B cell (primary cell): Measurements from ENCODE around the gene ATP11A. TPM values are rescaled to one million over a fixed set of nuclear protein-coding genes. Genes with fewer than 3 reads are reported as not detected.

ENCODE experiments used
- ATAC-seq: fragments of 200-7000 bp; cut with Tn5 transposase; one replicate; pipeline ENCODE4 v1.10.0; 2021; ENCODE audit warnings: low read depth, mild to moderate bottlenecking, moderate number of reproducible peaks, moderate library complexity
- CTCF ChIA-PET: fragments of 350-600 bp; sonication (Branson Sonifier 250); formaldehyde crosslinking; loops from one replicate; lab custom pipeline; 2021; ENCODE audit warnings: antibody characterized with exemption, inconsistent platforms; lab: Charles Lee
- POLR2A ChIA-PET: fragments of 350-600 bp; sonication (Branson Sonifier 250); formaldehyde crosslinking; loops from one replicate; lab custom pipeline; 2021; ENCODE audit warnings: antibody characterized with exemption; lab: Charles Lee
- DNase-seq: peaks from one replicate; pipeline ENCODE4 v3.0.0; 2013
- H2AFZ ChIP-seq: 2 replicates; pipeline ENCODE4 v1.6.1; 2012; ENCODE audit warnings: mild to moderate bottlenecking, low read depth, low read length; ENCODE audit not compliant: insufficient read depth, poor library complexity, severe bottlenecking
- H3K27ac ChIP-seq, 2 donors: 1 replicate in 1 of 2; 2 replicates in 1 of 2; pipeline ENCODE4 v1.5.1; 2012 to 2013; ENCODE audit warnings: low read length in 2 of 2, mild to moderate bottlenecking in 2 of 2, moderate library complexity in 1 of 2
- H3K27me3 ChIP-seq, 4 experiments: fragments of 200-600 bp in 1 of 4; sonication (generic) in 1 of 4; replicated peaks in 1 of 4; 1 replicate in 2 of 4; 2 replicates in 2 of 4; pipeline versions ENCODE4 v1.6.1 to v1.7.0; 2013 to 2016; ENCODE audit warnings: low read length in 3 of 4, mild to moderate bottlenecking in 2 of 4, mixed read lengths in 1 of 4, moderate library complexity in 1 of 4; ENCODE audit not compliant: insufficient read depth in 4 of 4, control insufficient read depth in 3 of 4; ENCODE audit errors: control extremely low read depth in 1 of 4
- H3K36me3 ChIP-seq, 2 experiments: replicated peaks in 1 of 2; 1 replicate in 1 of 2; 2 replicates in 1 of 2; pipeline versions ENCODE4 v1.6.1 to v1.7.1; 2013; ENCODE audit warnings: low read length in 1 of 2; ENCODE audit not compliant: insufficient read depth in 2 of 2, control insufficient read depth in 1 of 2; ENCODE audit errors: control extremely low read depth in 1 of 2, extremely low read depth in 1 of 2
- H3K4me1 ChIP-seq, 2 donors: fragments of 200-600 bp in 1 of 2; sonication (generic) in 1 of 2; 1 replicate in 1 of 2; 2 replicates in 1 of 2; pipeline versions ENCODE4 v1.5.1 to v1.6.1; 2013 to 2017; ENCODE audit warnings: low read length in 2 of 2; ENCODE audit not compliant: control insufficient read depth in 2 of 2, insufficient read depth in 2 of 2
- H3K4me2 ChIP-seq: replicated peaks from 2 replicates; pipeline ENCODE3; 2012; ENCODE audit warnings: mild to moderate bottlenecking, low read depth, low read length; ENCODE audit not compliant: poor library complexity, severe bottlenecking
- H3K4me3 ChIP-seq, 5 experiments: fragments of 200-600 bp in 1 of 5; sonication (generic) in 1 of 5; 1 replicate in 3 of 5; 2 replicates in 2 of 5; pipeline versions ENCODE4 v1.5.1 to v1.7.0; 2011 to 2016; ENCODE audit warnings: low read length in 4 of 5, mild to moderate bottlenecking in 4 of 5, low read depth in 2 of 5, control low read depth in 1 of 5, moderate library complexity in 1 of 5; ENCODE audit not compliant: insufficient read depth in 1 of 5; ENCODE audit errors: control extremely low read depth in 1 of 5, extremely low read depth in 1 of 5
- H3K79me2 ChIP-seq: fragments of 200-600 bp; sonication (generic); one replicate; pipeline ENCODE4 v1.6.0; 2016; ENCODE audit warnings: low read length; ENCODE audit not compliant: control insufficient read depth, insufficient read depth
- H3K9ac ChIP-seq: fragments of 200-600 bp; sonication (generic); 2 replicates; pipeline ENCODE4 v1.6.1; 2017; ENCODE audit warnings: mild to moderate bottlenecking, low read length, moderate library complexity
- H3K9me3 ChIP-seq, 3 donors: one replicate each; pipeline versions ENCODE4 v1.6.1 to v1.7.1; 2013; ENCODE audit warnings: low read length in 2 of 3; ENCODE audit not compliant: control insufficient read depth in 2 of 3, insufficient read depth in 1 of 3; ENCODE audit errors: control extremely low read depth in 1 of 3
- H4K20me1 ChIP-seq: 2 replicates; pipeline ENCODE4 v1.6.0; 2012; ENCODE audit warnings: mild to moderate bottlenecking, low read length; ENCODE audit not compliant: insufficient read depth, control insufficient read depth, poor library complexity, severe bottlenecking
- H3K27ac Mint-ChIP-seq: one replicate; pipeline ENCODE4 v1.8.0; 2021; ENCODE audit warnings: mixed read lengths
- H3K27me3 Mint-ChIP-seq: one replicate; pipeline ENCODE4 v1.8.0; 2021; ENCODE audit warnings: mixed read lengths
- H3K4me1 Mint-ChIP-seq: one replicate; pipeline ENCODE4 v1.8.0; 2021; ENCODE audit warnings: mixed read lengths
- H3K4me3 Mint-ChIP-seq: one replicate; pipeline ENCODE4 v1.8.0; 2021; ENCODE audit warnings: mixed read lengths
- H3K9me3 Mint-ChIP-seq: one replicate; pipeline ENCODE4 v1.8.0; 2022; ENCODE audit warnings: mixed read lengths; ENCODE audit not compliant: insufficient read depth
- EZH2 ChIP-seq: IDR thresholded peaks from 2 replicates; pipeline ENCODE4 v1.6.1; 2012; ENCODE audit warnings: borderline replicate concordance, low read depth, mild to moderate bottlenecking, moderate library complexity, low read length; ENCODE audit not compliant: insufficient read depth, poor library complexity, severe bottlenecking
- WGBS: methylation state at CpG from one replicate; pipeline ENCODE4 v1.1.5; 2013; ENCODE audit warnings: missing lambda C conversion rate; ENCODE audit not compliant: insufficient coverage; 5-methylcytosine and 5-hydroxymethylcytosine counted together
- intact Hi-C: fragments of 100-400 bp; cut with micrococcal nuclease; formaldehyde crosslinking; loops from one replicate; pipeline ENCODE4 v1.10.0; 2022
- polyA plus RNA-seq: library from polyadenylated mRNA; depleted of rRNA; stranded (reverse); fragments of >200 nt; gene quantifications from 2 replicates; pipeline ENCODE4 v1.2.3, GENCODE V29; 2012
- total RNA-seq, 2 donors: library from RNA; stranded (reverse); fragments of 120-200 nt in 1 of 2; gene quantifications; 1 replicate in 1 of 2; 2 replicates in 1 of 2; pipeline versions ENCODE4 v1.2.3 to v1.2.4, GENCODE V29; 2013 to 2022
- TF ChIP-seq, protein P1 (sequence below): fragments of 200-600 bp; IDR thresholded peaks from one replicate; pipeline ENCODE4 v1.8.0; 2022; ENCODE audit warnings: antibody characterized with exemption, mild to moderate bottlenecking

Gene ATP11A
- total and polyA plus RNA-seq, 2 donors (not counting 1 experiment from before 2014, with no cell fraction given), result 36.9 to 60.3 TPM

DNA sequence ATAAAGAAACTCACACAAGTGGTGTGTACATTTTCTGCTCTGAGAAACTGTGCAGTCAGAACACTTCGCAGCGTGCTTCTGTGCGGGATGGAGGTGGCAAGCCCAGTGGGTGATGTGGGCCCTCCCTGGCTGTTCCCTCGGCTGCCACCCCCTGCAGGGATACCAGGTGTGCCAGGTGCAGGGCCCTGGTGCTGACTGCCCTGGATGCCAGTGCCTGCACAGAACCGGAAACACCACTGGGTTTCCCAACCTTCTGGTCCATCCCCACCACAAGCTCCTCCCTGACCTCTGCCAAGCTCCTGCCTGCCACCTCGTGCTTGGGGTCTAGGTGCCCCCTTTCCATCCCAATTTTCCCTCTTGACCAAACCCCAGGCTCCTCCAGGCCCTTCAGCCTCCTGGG is 197.3 kb downstream of the ATP11A start:
- Mint-ChIP-seq H3K27ac (no peak overlapping the region), H3K9me3 (no peaks in the 10 kb centered on the region)
- POLR2A ChIA-PET, result no interaction called here

DNA sequence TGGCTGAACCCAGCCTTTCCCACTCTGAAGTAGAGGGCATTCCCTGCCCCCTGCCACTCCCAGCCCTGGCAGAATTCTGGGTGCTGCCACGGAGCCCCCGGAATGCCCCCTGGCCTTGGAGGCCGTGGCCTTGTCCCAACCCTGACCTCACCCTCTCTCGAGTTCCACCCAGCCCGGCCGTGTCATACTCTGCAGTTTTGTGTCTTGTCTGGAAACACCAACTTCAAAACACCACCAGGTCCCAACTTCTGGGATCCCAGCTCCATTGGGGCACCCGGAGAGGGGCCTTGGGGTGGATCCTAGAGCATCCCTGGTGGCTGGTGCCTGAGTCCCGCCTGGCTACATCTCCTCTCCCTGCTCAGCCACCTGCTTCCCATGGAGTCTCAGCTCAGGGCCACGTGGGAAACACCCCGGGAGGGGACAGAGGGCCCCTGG is 197.7 kb downstream of the ATP11A start:
- Histone ChIP-seq H3K27ac (no peak overlapping the region), H3K9ac (no peak overlapping the region), H3K4me1 (peaks cover 2 to 12% of the 10 kb centered on the region in 2 donors), H2AFZ (no peak overlapping the region), H3K36me3 (no peaks in the 10 kb centered on the region), H3K9me3 (no peaks in the 10 kb centered on the region), H3K79me2 (no peaks in the 10 kb centered on the region), H3K27me3 (no peaks in the 10 kb centered on the region), H4K20me1 (no peaks in the 10 kb centered on the region), H3K4me3 (no peak overlapping the region), H3K4me2 (no peak overlapping the region)
- WGBS, result 88% methylated on average over 10 of the region's 10 CpGs
- intact Hi-C loops, result no loop called here
- Mint-ChIP-seq H3K4me1 (peaks cover 3% of the 10 kb centered on the region), H3K27ac (no peak overlapping the region), H3K4me3 (no peak overlapping the region), H3K27me3 (no peaks in the 10 kb centered on the region), H3K9me3 (no peaks in the 10 kb centered on the region)
- ChIA-PET CTCF (interaction anchor here (2.8 kb wide), 1 partner anchor 14 kb away, joined by 24 read pairs; no protein-coding TSS in a partner anchor), POLR2A (no interaction called here)
- DNase-seq (no peak), ATAC-seq (no peak)
- no peak for TF ChIP-seq EZH2
- TF ChIP-seq, protein P1, sequence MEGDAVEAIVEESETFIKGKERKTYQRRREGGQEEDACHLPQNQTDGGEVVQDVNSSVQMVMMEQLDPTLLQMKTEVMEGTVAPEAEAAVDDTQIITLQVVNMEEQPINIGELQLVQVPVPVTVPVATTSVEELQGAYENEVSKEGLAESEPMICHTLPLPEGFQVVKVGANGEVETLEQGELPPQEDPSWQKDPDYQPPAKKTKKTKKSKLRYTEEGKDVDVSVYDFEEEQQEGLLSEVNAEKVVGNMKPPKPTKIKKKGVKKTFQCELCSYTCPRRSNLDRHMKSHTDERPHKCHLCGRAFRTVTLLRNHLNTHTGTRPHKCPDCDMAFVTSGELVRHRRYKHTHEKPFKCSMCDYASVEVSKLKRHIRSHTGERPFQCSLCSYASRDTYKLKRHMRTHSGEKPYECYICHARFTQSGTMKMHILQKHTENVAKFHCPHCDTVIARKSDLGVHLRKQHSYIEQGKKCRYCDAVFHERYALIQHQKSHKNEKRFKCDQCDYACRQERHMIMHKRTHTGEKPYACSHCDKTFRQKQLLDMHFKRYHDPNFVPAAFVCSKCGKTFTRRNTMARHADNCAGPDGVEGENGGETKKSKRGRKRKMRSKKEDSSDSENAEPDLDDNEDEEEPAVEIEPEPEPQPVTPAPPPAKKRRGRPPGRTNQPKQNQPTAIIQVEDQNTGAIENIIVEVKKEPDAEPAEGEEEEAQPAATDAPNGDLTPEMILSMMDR, result no peak

More for the DNA sequence above, 197.3 kb downstream of the ATP11A start:
- Histone ChIP-seq H2AFZ (no peak overlapping the region), H3K27me3 (no peaks in the 10 kb centered on the region), H3K9ac (no peak overlapping the region), H4K20me1 (no peaks in the 10 kb centered on the region), H3K4me1 (peaks cover 0 to 8% of the 10 kb centered on the region in 2 donors), H3K4me3 (no peak overlapping the region), H3K9me3 (no peaks in the 10 kb centered on the region), H3K4me2 (no peak overlapping the region), H3K27ac (no peak overlapping the region), H3K36me3 (no peaks in the 10 kb centered on the region), H3K79me2 (no peaks in the 10 kb centered on the region)
- Mint-ChIP-seq H3K4me3 (no peak overlapping the region), H3K4me1 (no peaks in the 10 kb centered on the region), H3K27me3 (no peaks in the 10 kb centered on the region)
- 96% methylated on average over 6 of the region's 6 CpGs for WGBS
- no peak for ATAC-seq
- no peak for TF ChIP-seq EZH2
- CTCF ChIA-PET, result interaction anchor here (0.6 to 2.8 kb wide), 2 partner anchors 13 to 247 kb away, joined by 7 to 24 read pairs; no protein-coding TSS in a partner anchor
- intact Hi-C loops, result no loop called here
- no peak for DNase-seq
